K562 (cell line): Measurements from ENCODE around the gene USH2A. TPM values are rescaled to one million over a fixed set of nuclear protein-coding genes. Genes with fewer than 3 reads are reported as not detected.

Experiments
- ATAC-seq: fragments of 200-7000 bp; cut with Tn5 transposase; 3 replicates; pipeline ENCODE4 v1.9.1; 2020; ENCODE audit warnings: moderate library complexity
- BruUV-seq: library from RNA; stranded (reverse); fragments of 400-500 nt; replicated peaks from 2 replicates; lab custom pipeline; 2021; lab: Mats Ljungman, UMichigan
- CTCF ChIA-PET: fragments of 300-600 bp; formaldehyde crosslinking; extraction: SDS; loops from one replicate; lab custom pipeline; 2021; ENCODE audit warnings: low intra/inter-chr PET ratio; lab: Yijun Ruan, JAX
- POLR2A ChIA-PET: fragments of 300-600, 350-650 bp; sonication (Branson Sonifier 250); formaldehyde crosslinking; extraction: SDS; loops from one replicate; lab custom pipeline; 2021; ENCODE audit warnings: antibody characterized with exemption, inconsistent platforms; lab: Yijun Ruan, JAX
- DNase-seq, 4 experiments: peaks; one replicate each; pipeline versions ENCODE4 v3.0.0 to v3.0.0-alpha.2; 2011 to 2018; ENCODE audit warnings: low spot score in 3 of 4, mixed read lengths in 3 of 4; ENCODE audit errors: extremely low read depth in 1 of 4
- FAIRE-seq: peaks from 2 replicates; lab custom pipeline; 2011; peaks lifted over from hg19 to GRCh38; lab: Jason Lieb, UNC
- H2AFZ ChIP-seq: 2 replicates; pipeline ENCODE4 v1.6.0; 2011; ENCODE audit warnings: low read depth, low read length, control low read depth, inconsistent platforms
- H3K27ac ChIP-seq: fragments of 200-600 bp; 3 replicates; pipeline ENCODE4 v1.8.0; 2011; ENCODE audit warnings: low read depth, mild to moderate bottlenecking, control low read depth, inconsistent platforms, low read length, moderate library complexity, mixed read lengths; ENCODE audit errors: extremely low read depth
- H3K27me3 ChIP-seq, 2 experiments: fragments of 300-600 bp in 1 of 2; 2 replicates in 1 of 2; 3 replicates in 1 of 2; pipeline versions ENCODE4 v1.6.0 to v1.8.0; 2011; ENCODE audit warnings: inconsistent platforms in 2 of 2, low read length in 2 of 2, mild to moderate bottlenecking in 1 of 2, mixed read lengths in 1 of 2, moderate library complexity in 1 of 2; ENCODE audit not compliant: control insufficient read depth in 2 of 2, insufficient read depth in 2 of 2
- H3K36me3 ChIP-seq: fragments of 300-600 bp; 3 replicates; pipeline ENCODE4 v1.8.0; 2011; ENCODE audit warnings: mild to moderate bottlenecking, low read length, inconsistent platforms; ENCODE audit not compliant: control insufficient read depth, insufficient read depth
- H3K4me1 ChIP-seq, 2 experiments: fragments of 200-600 bp in 1 of 2; replicated peaks in 1 of 2; 2 replicates in 1 of 2; 3 replicates in 1 of 2; pipeline versions ENCODE4 v1.5.1 to v1.8.0; 2011; ENCODE audit warnings: inconsistent platforms in 2 of 2, low read length in 2 of 2, mild to moderate bottlenecking in 1 of 2, mixed read lengths in 1 of 2, moderate library complexity in 1 of 2; ENCODE audit not compliant: control insufficient read depth in 2 of 2, insufficient read depth in 2 of 2
- H3K4me2 ChIP-seq: 2 replicates; pipeline ENCODE4 v1.6.1; 2011; ENCODE audit warnings: low read length, control low read depth, inconsistent platforms, mixed read lengths; ENCODE audit not compliant: insufficient read depth
- H3K4me3 ChIP-seq: fragments of 200-600 bp; sonication (generic), shearing (Covaris generic); 2 replicates; pipeline ENCODE4 v1.5.1; 2016; ENCODE audit warnings: control low read depth, inconsistent platforms
- H3K79me2 ChIP-seq: fragments of 200-600 bp; 3 replicates; pipeline ENCODE4 v1.8.0; 2011; ENCODE audit warnings: low read length, inconsistent platforms; ENCODE audit not compliant: control insufficient read depth, insufficient read depth
- H3K9ac ChIP-seq, 2 experiments: 2 replicates each; pipeline versions ENCODE4 v1.6.0 to v1.6.1; 2011; ENCODE audit warnings: low read depth in 2 of 2, low read length in 2 of 2, control low read depth in 1 of 2, inconsistent platforms in 1 of 2, mild to moderate bottlenecking in 1 of 2, mixed read lengths in 1 of 2; ENCODE audit not compliant: insufficient read depth in 1 of 2
- H3K9me1 ChIP-seq: one replicate; pipeline ENCODE4 v1.6.0; 2011; ENCODE audit warnings: inconsistent platforms, mild to moderate bottlenecking, low read length, moderate library complexity; ENCODE audit not compliant: control insufficient read depth, insufficient read depth
- H3K9me3 ChIP-seq: replicated peaks from 2 replicates; pipeline ENCODE4 v1.5.1; 2011; ENCODE audit warnings: low read depth, low read length, inconsistent platforms; ENCODE audit not compliant: control insufficient read depth, insufficient read depth
- H4K20me1 ChIP-seq: replicated peaks from 2 replicates; pipeline ENCODE4 v1.6.1; 2011; ENCODE audit warnings: low read length, inconsistent platforms, mixed read lengths; ENCODE audit not compliant: control insufficient read depth, insufficient read depth
- GATA2 ChIP-seq: sonication (generic); formaldehyde crosslinking; IDR thresholded peaks from 2 replicates; pipeline ENCODE4 v1.4.0; 2020; ENCODE audit warnings: mild to moderate bottlenecking, missing genetic modification reagents
- NRF1 ChIP-seq, 2 experiments: fragments of 450-650 bp; IDR thresholded peaks in 1 of 2; conservative IDR thresholded peaks in 1 of 2; 2 replicates each; pipeline ENCODE4 v1.6.1; 2014; ENCODE audit warnings: mild to moderate bottlenecking in 2 of 2
- SMARCC2 ChIP-seq: fragments of 450-650 bp; IDR thresholded peaks from 2 replicates; pipeline ENCODE4 v1.6.1; 2017; ENCODE audit warnings: antibody characterized with exemption, moderate library complexity, mild to moderate bottlenecking, low read depth
- ZNF133 ChIP-seq: fragments of 250-450 bp; sonication (Bioruptor Pico); IDR thresholded peaks from 2 replicates; pipeline ENCODE4 v1.4.0; 2020; ENCODE audit warnings: mild to moderate bottlenecking
- ZNF23 ChIP-seq: fragments of 250-450 bp; sonication (Bioruptor Pico); IDR thresholded peaks from 2 replicates; pipeline ENCODE4 v1.4.0; 2020; ENCODE audit warnings: mild to moderate bottlenecking
- WGBS: fragments of 100-300 bp; shearing (Covaris generic); methylation state at CpG from one replicate; pipeline ENCODE4 v1.1.6; 2016; ENCODE audit warnings: low coverage, mixed read lengths; ENCODE audit not compliant: insufficient coverage; ENCODE audit errors: missing lambda C conversion rate; 5-methylcytosine and 5-hydroxymethylcytosine counted together
- in situ Hi-C: fragments of 300-500 bp; cut with MboI; formaldehyde crosslinking; loops from 4 replicates; pipeline ENCODE4 v1.15.0; 2018; ENCODE audit warnings: inconsistent platforms, mixed read lengths
- intact Hi-C: fragments of 100-400 bp; cut with micrococcal nuclease; formaldehyde crosslinking; loops from 2 replicates; pipeline ENCODE4 v1.14.2; 2022
- polyA plus RNA-seq, 8 experiments: library from polyadenylated mRNA; depleted of rRNA in 4 of 8; stranded (reverse) in 5 of 8; unstranded in 3 of 8; fragments of >200 nt; fragmentation: Nextera tagmentation in 2 of 8; fragmentation: Illumina TruSeq in 1 of 8; extraction: Ambion mirVana in 2 of 8; extraction: Trizol in 1 of 8; gene quantifications; 2 replicates each; pipeline versions ENCODE4 v1.2.1 to v1.2.3, GENCODE V29; 2011 to 2014; ENCODE audit warnings: inconsistent platforms in 1 of 8, missing spikeins in 1 of 8
- total RNA-seq, 7 experiments: library from RNA; depleted of rRNA in 6 of 7; stranded (reverse); fragments of >200 nt in 6 of 7; fragmentation: Illumina TruSeq in 2 of 7; extraction: Trizol in 2 of 7; gene quantifications; 2 replicates each; pipeline versions ENCODE4 v1.2.1 to v1.2.3, GENCODE V29; 2011 to 2021; ENCODE audit warnings: low replicate concordance in 1 of 7
- TF ChIP-seq, protein P1 (sequence below): fragments of 250-450 bp; sonication (Bioruptor Pico); IDR thresholded peaks from 2 replicates; pipeline ENCODE4 v1.4.0; 2020
- TF ChIP-seq, protein P2 (sequence below): fragments of 250-450 bp; sonication (Bioruptor Pico); IDR thresholded peaks from 2 replicates; pipeline ENCODE4 v1.4.0; 2020; ENCODE audit warnings: mild to moderate bottlenecking, moderate library complexity
- TF ChIP-seq, protein P3 (sequence below): fragments of 450-650 bp; IDR thresholded peaks from 2 replicates; pipeline ENCODE4 v1.6.1; 2016; ENCODE audit warnings: antibody characterized with exemption
- TF ChIP-seq, protein P4 (sequence below): sonication (generic); formaldehyde crosslinking; IDR thresholded peaks from 2 replicates; pipeline ENCODE4 v1.8.1; 2023; ENCODE audit warnings: mild to moderate bottlenecking, missing genetic modification reagents
- TF ChIP-seq, protein P5 (sequence below): fragments of 450-650 bp; formaldehyde crosslinking; conservative IDR thresholded peaks from 2 replicates; pipeline ENCODE4 v1.4.0; 2022; ENCODE audit warnings: mild to moderate bottlenecking, missing genetic modification characterization

USH2A gene
- total and polyA plus RNA-seq, 9 of the 15 experiments (the other 6 are each of a cell fraction or from before 2014, with no cell fraction given): under 0.01 TPM; not detected in 7

DNA sequence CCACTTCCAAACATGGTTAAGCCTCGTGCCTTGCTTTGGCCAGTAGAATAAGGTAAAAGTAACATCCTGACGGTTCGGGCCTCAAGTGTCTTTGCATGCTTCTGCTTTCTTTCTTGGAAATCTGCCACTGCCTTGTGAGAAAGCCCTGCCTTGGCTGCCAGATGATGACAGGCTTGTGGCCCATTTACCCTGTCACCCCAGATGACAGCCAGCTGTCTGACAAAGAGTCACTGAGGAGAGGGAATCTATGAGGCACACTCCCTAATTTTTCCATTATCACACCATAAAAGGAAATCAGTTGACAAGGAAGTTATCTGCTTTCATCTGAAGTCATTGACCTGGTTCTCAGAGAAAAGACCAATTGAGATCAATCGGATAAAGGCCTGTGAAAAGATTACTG lies 199.8 kb downstream of the USH2A start (continued):
- TF ChIP-seq, protein P1, sequence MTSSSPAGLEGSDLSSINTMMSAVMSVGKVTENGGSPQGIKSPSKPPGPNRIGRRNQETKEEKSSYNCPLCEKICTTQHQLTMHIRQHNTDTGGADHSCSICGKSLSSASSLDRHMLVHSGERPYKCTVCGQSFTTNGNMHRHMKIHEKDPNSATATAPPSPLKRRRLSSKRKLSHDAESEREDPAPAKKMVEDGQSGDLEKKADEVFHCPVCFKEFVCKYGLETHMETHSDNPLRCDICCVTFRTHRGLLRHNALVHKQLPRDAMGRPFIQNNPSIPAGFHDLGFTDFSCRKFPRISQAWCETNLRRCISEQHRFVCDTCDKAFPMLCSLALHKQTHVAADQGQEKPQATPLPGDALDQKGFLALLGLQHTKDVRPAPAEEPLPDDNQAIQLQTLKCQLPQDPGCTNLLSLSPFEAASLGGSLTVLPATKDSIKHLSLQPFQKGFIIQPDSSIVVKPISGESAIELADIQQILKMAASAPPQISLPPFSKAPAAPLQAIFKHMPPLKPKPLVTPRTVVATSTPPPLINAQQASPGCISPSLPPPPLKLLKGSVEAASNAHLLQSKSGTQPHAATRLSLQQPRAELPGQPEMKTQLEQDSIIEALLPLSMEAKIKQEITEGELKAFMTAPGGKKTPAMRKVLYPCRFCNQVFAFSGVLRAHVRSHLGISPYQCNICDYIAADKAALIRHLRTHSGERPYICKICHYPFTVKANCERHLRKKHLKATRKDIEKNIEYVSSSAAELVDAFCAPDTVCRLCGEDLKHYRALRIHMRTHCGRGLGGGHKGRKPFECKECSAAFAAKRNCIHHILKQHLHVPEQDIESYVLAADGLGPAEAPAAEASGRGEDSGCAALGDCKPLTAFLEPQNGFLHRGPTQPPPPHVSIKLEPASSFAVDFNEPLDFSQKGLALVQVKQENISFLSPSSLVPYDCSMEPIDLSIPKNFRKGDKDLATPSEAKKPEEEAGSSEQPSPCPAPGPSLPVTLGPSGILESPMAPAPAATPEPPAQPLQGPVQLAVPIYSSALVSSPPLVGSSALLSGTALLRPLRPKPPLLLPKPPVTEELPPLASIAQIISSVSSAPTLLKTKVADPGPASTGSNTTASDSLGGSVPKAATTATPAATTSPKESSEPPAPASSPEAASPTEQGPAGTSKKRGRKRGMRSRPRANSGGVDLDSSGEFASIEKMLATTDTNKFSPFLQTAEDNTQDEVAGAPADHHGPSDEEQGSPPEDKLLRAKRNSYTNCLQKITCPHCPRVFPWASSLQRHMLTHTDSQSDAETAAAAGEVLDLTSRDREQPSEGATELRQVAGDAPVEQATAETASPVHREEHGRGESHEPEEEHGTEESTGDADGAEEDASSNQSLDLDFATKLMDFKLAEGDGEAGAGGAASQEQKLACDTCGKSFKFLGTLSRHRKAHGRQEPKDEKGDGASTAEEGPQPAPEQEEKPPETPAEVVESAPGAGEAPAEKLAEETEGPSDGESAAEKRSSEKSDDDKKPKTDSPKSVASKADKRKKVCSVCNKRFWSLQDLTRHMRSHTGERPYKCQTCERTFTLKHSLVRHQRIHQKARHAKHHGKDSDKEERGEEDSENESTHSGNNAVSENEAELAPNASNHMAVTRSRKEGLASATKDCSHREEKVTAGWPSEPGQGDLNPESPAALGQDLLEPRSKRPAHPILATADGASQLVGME (CRISPR knock-in tag): no peak
- TF ChIP-seq, protein P2, sequence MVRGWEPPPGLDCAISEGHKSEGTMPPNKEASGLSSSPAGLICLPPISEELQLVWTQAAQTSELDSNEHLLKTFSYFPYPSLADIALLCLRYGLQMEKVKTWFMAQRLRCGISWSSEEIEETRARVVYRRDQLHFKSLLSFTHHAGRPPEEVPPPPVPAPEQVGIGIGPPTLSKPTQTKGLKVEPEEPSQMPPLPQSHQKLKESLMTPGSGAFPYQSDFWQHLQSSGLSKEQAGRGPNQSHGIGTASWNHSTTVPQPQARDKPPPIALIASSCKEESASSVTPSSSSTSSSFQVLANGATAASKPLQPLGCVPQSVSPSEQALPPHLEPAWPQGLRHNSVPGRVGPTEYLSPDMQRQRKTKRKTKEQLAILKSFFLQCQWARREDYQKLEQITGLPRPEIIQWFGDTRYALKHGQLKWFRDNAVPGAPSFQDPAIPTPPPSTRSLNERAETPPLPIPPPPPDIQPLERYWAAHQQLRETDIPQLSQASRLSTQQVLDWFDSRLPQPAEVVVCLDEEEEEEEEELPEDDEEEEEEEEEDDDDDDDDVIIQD (CRISPR knock-in tag): no peak

DNA sequence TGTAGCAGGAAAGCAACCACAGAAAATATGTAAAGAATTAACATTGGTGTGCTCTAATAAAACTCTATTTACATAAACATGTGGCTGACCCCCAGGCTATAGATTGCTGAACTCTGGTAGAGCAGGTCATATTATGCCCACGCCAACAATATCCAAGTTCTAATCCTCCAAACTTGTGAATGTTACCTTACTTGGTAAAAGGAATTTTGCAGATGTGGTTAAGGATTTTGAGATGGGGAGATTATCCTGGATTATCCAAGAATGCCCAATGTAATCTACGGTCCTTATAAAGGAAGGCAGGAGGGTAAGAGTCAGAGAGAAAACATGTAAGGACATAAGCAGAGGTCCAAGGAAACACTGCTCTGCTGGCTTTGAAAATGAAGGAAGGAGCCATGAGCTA lies 201.0 kb downstream of the USH2A start:
- H3K9ac ChIP-seq: no peak overlapping the region
- H3K27ac ChIP-seq: no peak overlapping the region
- FAIRE-seq (no peak), ATAC-seq (no peak), DNase-seq (no peak)
- WGBS: 0% methylated on average over 2 of the region's 2 CpGs
- in situ Hi-C loops (no loop called here), intact Hi-C loops (no loop called here)
- BruUV-seq: no TSS peak
- H3K9me1 ChIP-seq: no peaks in the 10 kb centered on the region
- H2AFZ ChIP-seq: no peak overlapping the region
- H3K27me3 ChIP-seq: no peaks in the 10 kb centered on the region
- no peaks in the 10 kb centered on the region; the same call in 1 of the 2 replicates for H3K9me3 ChIP-seq
- POLR2A ChIA-PET: no interaction called here
- H3K36me3 ChIP-seq: no peaks in the 10 kb centered on the region
- H4K20me1 ChIP-seq: no peaks in the 10 kb centered on the region
- H3K4me1 ChIP-seq: no peaks in the 10 kb centered on the region
- H3K4me2 ChIP-seq: no peak overlapping the region
- no peak overlapping the region for H3K4me3 ChIP-seq
- no peaks in the 10 kb centered on the region for H3K79me2 ChIP-seq
- CTCF ChIA-PET: no interaction called here
- TF ChIP-seq ZNF133 (CRISPR knock-in tag) (no peak), GATA2 (CRISPR knock-in tag) (no peak), NRF1 (conservative IDR thresholded peaks at IDR 0.05 in 1 of 2, IDR thresholded peaks at IDR 0.05 in 1 of 2) (no peak), ZNF23 (CRISPR knock-in tag) (no peak), SMARCC2 (no peak)
- TF ChIP-seq, protein P3, sequence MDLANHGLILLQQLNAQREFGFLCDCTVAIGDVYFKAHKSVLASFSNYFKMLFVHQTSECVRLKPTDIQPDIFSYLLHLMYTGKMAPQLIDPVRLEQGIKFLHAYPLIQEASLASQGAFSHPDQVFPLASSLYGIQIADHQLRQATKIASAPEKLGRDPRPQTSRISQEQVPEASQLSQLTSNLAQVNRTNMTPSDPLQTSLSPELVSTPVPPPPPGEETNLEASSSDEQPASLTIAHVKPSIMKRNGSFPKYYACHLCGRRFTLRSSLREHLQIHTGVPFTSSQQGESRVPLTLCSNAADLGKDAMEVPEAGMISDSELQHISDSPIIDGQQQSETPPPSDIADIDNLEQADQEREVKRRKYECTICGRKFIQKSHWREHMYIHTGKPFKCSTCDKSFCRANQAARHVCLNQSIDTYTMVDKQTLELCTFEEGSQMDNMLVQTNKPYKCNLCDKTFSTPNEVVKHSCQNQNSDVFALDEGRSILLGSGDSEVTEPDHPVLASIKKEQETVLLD: no peak
- TF ChIP-seq, protein P4, sequence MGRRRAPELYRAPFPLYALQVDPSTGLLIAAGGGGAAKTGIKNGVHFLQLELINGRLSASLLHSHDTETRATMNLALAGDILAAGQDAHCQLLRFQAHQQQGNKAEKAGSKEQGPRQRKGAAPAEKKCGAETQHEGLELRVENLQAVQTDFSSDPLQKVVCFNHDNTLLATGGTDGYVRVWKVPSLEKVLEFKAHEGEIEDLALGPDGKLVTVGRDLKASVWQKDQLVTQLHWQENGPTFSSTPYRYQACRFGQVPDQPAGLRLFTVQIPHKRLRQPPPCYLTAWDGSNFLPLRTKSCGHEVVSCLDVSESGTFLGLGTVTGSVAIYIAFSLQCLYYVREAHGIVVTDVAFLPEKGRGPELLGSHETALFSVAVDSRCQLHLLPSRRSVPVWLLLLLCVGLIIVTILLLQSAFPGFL (CRISPR knock-in tag): no peak
- TF ChIP-seq, protein P5, sequence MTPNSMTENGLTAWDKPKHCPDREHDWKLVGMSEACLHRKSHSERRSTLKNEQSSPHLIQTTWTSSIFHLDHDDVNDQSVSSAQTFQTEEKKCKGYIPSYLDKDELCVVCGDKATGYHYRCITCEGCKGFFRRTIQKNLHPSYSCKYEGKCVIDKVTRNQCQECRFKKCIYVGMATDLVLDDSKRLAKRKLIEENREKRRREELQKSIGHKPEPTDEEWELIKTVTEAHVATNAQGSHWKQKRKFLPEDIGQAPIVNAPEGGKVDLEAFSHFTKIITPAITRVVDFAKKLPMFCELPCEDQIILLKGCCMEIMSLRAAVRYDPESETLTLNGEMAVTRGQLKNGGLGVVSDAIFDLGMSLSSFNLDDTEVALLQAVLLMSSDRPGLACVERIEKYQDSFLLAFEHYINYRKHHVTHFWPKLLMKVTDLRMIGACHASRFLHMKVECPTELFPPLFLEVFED (CRISPR knock-in tag): no peak
